ENCODE data around the gene PRKCI.
A peak's percentile ranks its signal among the peaks of the same experiment; 100 is the strongest.
"Not testable (repeated sequence)": the region's sequence is repeated elsewhere in the genome, so short reads cannot be mapped to it uniquely, and the experiment has no call there.

Gene PRKCI

GRCh38 chr3:170222647-170223541 lies 670 bp downstream of the PRKCI start:
- peak; percentile 13 to 23 for DNase-seq (ENCODE audit: low read depth in 1 of 2, low spot score in 1 of 2)

- no peak for DNase-seq (ENCODE audit: low read depth in 1 of 2, low spot score in 1 of 2)
Measured at GRCh38 chr3:170225166-170225565, 2.9 kb downstream of the PRKCI start.

GRCh38 chr3:170226426-170226960 lies 4.3 kb downstream of the PRKCI start:
- no peak for DNase-seq (ENCODE audit: low read depth in 1 of 2, low spot score in 1 of 2)

GRCh38 chr3:170228093-170228766 lies 6.0 kb downstream of the PRKCI start:
- no peak for DNase-seq (ENCODE audit: low read depth in 1 of 2, low spot score in 1 of 2)

- no peak for DNase-seq (ENCODE audit: low read depth in 1 of 2, low spot score in 1 of 2)
Measured at GRCh38 chr3:170232266-170232665, 10.0 kb downstream of the PRKCI start.

GRCh38 chr3:170233530-170233929 lies 11.3 kb downstream of the PRKCI start:
- DNase-seq (ENCODE audit: low read depth in 1 of 2, low spot score in 1 of 2), result no peak

- no peak for DNase-seq (ENCODE audit: low read depth in 1 of 2, low spot score in 1 of 2)
Measured at GRCh38 chr3:170240142-170240541, 17.9 kb downstream of the PRKCI start.

- no peak for DNase-seq (ENCODE audit: low read depth in 1 of 2, low spot score in 1 of 2)
Measured at GRCh38 chr3:170240671-170241070, 18.4 kb downstream of the PRKCI start.

GRCh38 chr3:170244576-170244975 lies 22.4 kb downstream of the PRKCI start:
- no peak for DNase-seq (ENCODE audit: low read depth in 1 of 2, low spot score in 1 of 2)

- no peak for DNase-seq (ENCODE audit: low read depth in 1 of 2, low spot score in 1 of 2)
Measured at GRCh38 chr3:170247875-170248274, 25.7 kb downstream of the PRKCI start.

GRCh38 chr3:170256597-170256996 lies 34.4 kb downstream of the PRKCI start:
- no peak for DNase-seq (ENCODE audit: low read depth in 1 of 2, low spot score in 1 of 2)

- DNase-seq (ENCODE audit: low read depth in 1 of 2, low spot score in 1 of 2), result peak in 1 of 2 donors; percentile 8
Measured at GRCh38 chr3:170257145-170257544, 34.9 kb downstream of the PRKCI start.

- DNase-seq (ENCODE audit: low read depth in 1 of 2, low spot score in 1 of 2), result no peak
Measured at GRCh38 chr3:170258105-170258487, 35.9 kb downstream of the PRKCI start.

- DNase-seq (ENCODE audit: low read depth in 1 of 2, low spot score in 1 of 2), result no peak
Measured at GRCh38 chr3:170259907-170260306, 37.7 kb downstream of the PRKCI start.

- DNase-seq (ENCODE audit: low read depth in 1 of 2, low spot score in 1 of 2), result no peak
Measured at GRCh38 chr3:170267793-170268192, 45.6 kb downstream of the PRKCI start.

GRCh38 chr3:170269673-170270254 lies 47.5 kb downstream of the PRKCI start:
- DNase-seq (ENCODE audit: low read depth in 1 of 2, low spot score in 1 of 2), result not testable (repeated sequence)

- DNase-seq (ENCODE audit: low read depth in 1 of 2, low spot score in 1 of 2), result no peak
Measured at GRCh38 chr3:170270282-170270881, 48.2 kb downstream of the PRKCI start.

- no peak for DNase-seq (ENCODE audit: low read depth in 1 of 2, low spot score in 1 of 2)
Measured at GRCh38 chr3:170274641-170275040, 52.4 kb downstream of the PRKCI start.

- no peak for DNase-seq (ENCODE audit: low read depth in 1 of 2, low spot score in 1 of 2)
Measured at GRCh38 chr3:170275832-170276231, 53.6 kb downstream of the PRKCI start.

- not testable (repeated sequence) for DNase-seq (ENCODE audit: low read depth in 1 of 2, low spot score in 1 of 2)
Measured at GRCh38 chr3:170277311-170277710, 55.1 kb downstream of the PRKCI start.

- DNase-seq (ENCODE audit: low read depth in 1 of 2, low spot score in 1 of 2), result no peak
Measured at GRCh38 chr3:170277833-170278580, 55.8 kb downstream of the PRKCI start.
